ENCODE results near the gene SORCS2.

- TF ChIP-seq POLR2AphosphoS5 (IDR thresholded peaks at IDR 0.05; ENCODE audit: borderline replicate concordance, low read depth, low read length) = no peak
- no peak for TF ChIP-seq EZH2 (IDR thresholded peaks at IDR 0.05)
- TF ChIP-seq FOXP2 (optimal IDR thresholded peaks at IDR 0.05; ENCODE audit: control extremely low read depth, extremely low read length, insufficient read depth) = no peak
These were observed 592.7 kb downstream of the SORCS2 start for GRCh38 chr4:7785017-7785416.

Measured in SK-N-MC (cell line).